ENCODE results near the gene MPC1. TPM values are rescaled to one million over a fixed set of nuclear protein-coding genes. Genes with fewer than 3 reads are reported as not detected.

MPC1 gene
- total RNA-seq = 10 to 100 TPM; 36.3 to 39.3 TPM
- polyA plus RNA-seq = 62.1 TPM

DNA sequence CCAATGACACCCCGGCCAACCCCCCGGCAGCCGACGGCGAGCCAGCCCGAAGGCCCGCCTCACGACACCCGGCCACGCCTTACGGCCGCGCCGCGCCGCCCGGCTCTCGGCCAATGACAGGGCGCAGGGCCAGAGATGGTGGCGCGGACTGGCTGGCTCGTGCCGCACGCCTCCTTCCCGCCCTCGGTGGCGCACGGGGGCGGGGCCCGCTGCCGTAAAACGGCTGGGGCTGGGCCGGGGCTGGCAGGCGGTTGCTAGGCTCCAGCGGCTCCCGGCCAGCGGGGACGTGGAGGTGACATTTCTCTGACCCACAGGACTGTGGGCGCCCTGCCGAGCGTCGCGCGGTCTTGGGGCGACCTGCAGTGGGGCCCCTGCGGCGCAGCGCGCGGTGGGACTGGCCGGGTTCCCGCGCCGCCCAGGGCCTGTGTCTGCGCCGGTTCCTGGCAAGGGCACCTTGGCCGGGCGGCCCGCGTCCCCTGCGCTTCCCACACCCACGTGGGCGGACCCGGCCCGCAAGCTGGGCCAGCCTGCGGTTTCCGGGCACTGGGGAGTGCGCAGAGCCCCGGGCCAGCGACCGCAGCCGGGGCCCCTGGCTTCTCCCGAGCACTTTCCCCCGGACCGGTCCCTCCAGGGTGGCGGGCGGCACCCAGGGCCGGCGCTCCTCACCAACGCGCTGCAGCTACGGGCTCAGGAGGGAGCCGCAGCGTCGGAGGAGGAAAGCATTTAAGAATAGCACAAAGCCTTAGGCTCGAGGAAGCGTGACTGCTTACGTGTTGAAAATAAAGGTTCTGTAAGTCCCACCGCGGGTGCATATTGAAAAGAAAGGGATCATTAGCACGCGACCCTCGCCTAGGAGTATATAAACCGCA is at the start of gene MPC1:
Gene MPC1, minus strand, starts transcription at position 8 of the 869 bp plus-strand sequence. CDS start 64 bp downstream, outside the sequence.
- Mint-ChIP-seq H3K27me3 (peaks cover 0 to 3% of the 10 kb centered on the region in 2 donors), H3K4me3 (peak within 1 kb of the TSS; percentile 90 to 98 (median 94))
- CTCF ChIA-PET = interaction anchor here (1.2 to 3.4 kb wide), 2 partner anchors 9 to 18 kb away, joined by 3 to 12 read pairs; no protein-coding TSS in a partner anchor

DNA sequence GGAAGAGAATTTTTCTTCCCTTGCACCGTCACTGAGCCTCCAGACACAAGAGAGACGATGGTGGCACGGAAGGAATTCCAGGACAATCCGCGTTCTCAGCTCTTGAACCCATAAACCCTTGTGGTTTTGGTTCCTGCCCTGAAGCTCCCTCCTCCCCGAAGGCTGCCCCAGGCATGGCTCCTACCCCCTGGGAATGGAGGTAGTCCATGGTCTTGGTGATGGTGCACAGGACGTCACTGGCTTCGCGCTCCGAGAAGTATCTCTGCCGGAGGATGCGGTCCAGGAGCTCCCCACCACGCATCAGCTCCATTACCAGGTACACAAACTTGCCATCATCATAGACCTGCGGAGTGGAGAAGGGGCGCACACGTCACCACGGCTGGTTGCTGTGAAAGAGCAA is 47.5 kb upstream of the MPC1 start:
- no peaks in the 10 kb centered on the region for H3K27me3 ChIP-seq (ENCODE audit: insufficient read depth, low read length, poor library complexity, severe bottlenecking)
- H3K4me3 ChIP-seq (ENCODE audit: low read length) = no peak overlapping the region
- H3K27me3 Mint-ChIP-seq = no peaks in the 10 kb centered on the region
- CTCF ChIA-PET = no interaction called here
- no peak overlapping the region for H3K27ac ChIP-seq (ENCODE audit: low read depth, low read length)
- no peaks in the 10 kb centered on the region for H3K9me3 ChIP-seq (ENCODE audit: low read length)
- peaks cover 1% of the 10 kb centered on the region for H3K4me1 ChIP-seq (ENCODE audit: insufficient read depth, low read length)
- H3K9me3 Mint-ChIP-seq = peaks cover 0 to 3% (median 2%) of the 10 kb centered on the region in 5 donors
- H3K4me3 Mint-ChIP-seq = no peak overlapping the region
- POLR2A ChIA-PET = no interaction called here
- H3K36me3 Mint-ChIP-seq = peaks cover 0 to 4% (median 0%) of the 10 kb centered on the region in 3 donors
- no peak overlapping the region for H3K27ac Mint-ChIP-seq
- no peaks in the 10 kb centered on the region for H3K36me3 ChIP-seq (ENCODE audit: insufficient read depth, low read length)
- DNase-seq = no peak
- peaks cover 0 to 6% (median 1%) of the 10 kb centered on the region in 3 donors for H3K4me1 Mint-ChIP-seq

More for the DNA sequence above, at the start of gene MPC1:
- Histone ChIP-seq H3K27me3 (ENCODE audit: insufficient read depth, low read length, poor library complexity, severe bottlenecking) (no peaks in the 10 kb centered on the region), H3K4me1 (ENCODE audit: insufficient read depth, low read length) (peaks cover 6% of the 10 kb centered on the region), H3K4me3 (ENCODE audit: low read length) (peak within 1 kb of the TSS; percentile 82), H3K9me3 (ENCODE audit: low read length) (no peaks in the 10 kb centered on the region), H3K36me3 (ENCODE audit: insufficient read depth, low read length) (no peaks in the 10 kb centered on the region), H3K27ac (ENCODE audit: low read depth, low read length) (peak within 1 kb of the TSS; percentile 82)
- Mint-ChIP-seq H3K36me3 (peaks cover 0 to 12% (median 0%) of the 10 kb centered on the region in 3 donors), H3K4me1 (peaks cover 12 to 19% (median 18%) of the 10 kb centered on the region in 3 donors), H3K9me3 (no peaks in the 10 kb centered on the region), H3K27ac (peak within 1 kb of the TSS; percentile 82 to 97 (median 88))
- peak; percentile 91 to 96 (median 93) for DNase-seq
- POLR2A ChIA-PET = interaction anchor here (0.8 kb wide), 1 partner anchor 126 kb away, joined by 3 read pairs; no protein-coding TSS in a partner anchor

DNA sequence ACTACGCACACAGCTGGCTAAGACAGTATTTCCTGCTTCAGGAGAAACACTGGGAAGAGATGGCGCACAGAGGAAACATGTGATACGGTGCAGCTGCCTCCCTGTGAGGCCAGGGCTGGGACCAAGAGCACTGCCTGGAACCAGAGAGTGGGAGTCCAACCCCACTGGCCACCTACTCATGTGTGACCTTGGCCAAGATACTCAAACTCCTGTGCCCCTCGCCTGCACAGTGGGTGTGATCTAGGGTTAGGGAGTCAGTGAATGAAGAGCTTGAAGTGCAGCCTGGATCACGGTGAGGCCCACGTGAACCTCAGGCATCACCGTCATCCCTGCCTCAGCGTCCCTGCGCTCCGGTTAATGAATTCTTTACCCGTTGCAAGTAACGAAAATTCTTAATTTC is 41.7 kb upstream of the MPC1 start:
- Histone ChIP-seq H3K4me3 (ENCODE audit: low read length) (no peak overlapping the region), H3K36me3 (ENCODE audit: insufficient read depth, low read length) (no peaks in the 10 kb centered on the region), H3K4me1 (ENCODE audit: insufficient read depth, low read length) (peaks cover 21% of the 10 kb centered on the region), H3K9me3 (ENCODE audit: low read length) (no peaks in the 10 kb centered on the region), H3K27me3 (ENCODE audit: insufficient read depth, low read length, poor library complexity, severe bottlenecking) (no peaks in the 10 kb centered on the region), H3K27ac (ENCODE audit: low read depth, low read length) (no peak overlapping the region)
- Mint-ChIP-seq H3K4me3 (no peak overlapping the region), H3K4me1 (peaks cover 22 to 32% (median 27%) of the 10 kb centered on the region in 3 donors), H3K36me3 (peaks cover under 1 to 4% (median 2%) of the 10 kb centered on the region in 3 donors), H3K27me3 (no peaks in the 10 kb centered on the region), H3K9me3 (peaks cover 0 to 3% (median 2%) of the 10 kb centered on the region in 5 donors), H3K27ac (peak overlapping the region in 3 of 8 donors; percentile 32 to 61 (median 60))
- DNase-seq = peak in 1 of 5 donors; percentile 16
- CTCF ChIA-PET = interaction anchor here (0.8 to 2.1 kb wide), 4 partner anchors 9 to 43 kb away, joined by 3 to 7 read pairs (median 4); no protein-coding TSS in a partner anchor
- POLR2A ChIA-PET = interaction anchor here (0.6 kb wide), 1 partner anchor 50 kb away, joined by 3 read pairs; no protein-coding TSS in a partner anchor

DNA sequence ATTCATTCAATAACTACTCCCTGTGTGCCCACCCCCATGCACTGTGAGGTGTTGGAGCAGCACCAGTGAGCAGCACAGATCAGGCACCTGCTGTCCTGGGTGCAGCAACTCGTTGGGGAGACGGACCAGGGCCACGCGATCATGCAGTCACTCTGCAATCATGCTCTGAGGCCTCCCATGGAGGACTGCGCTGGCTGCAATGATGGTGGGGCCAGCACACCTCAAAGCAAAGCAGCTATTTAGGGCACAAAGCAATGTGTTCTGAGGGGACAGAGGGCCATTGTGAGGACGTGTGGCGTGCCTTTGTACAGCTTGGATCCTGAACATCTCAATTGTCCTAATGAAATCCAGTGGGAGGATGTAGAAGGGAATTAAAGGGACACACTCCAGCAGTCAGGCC is 41.0 kb upstream of the MPC1 start:
- H3K4me3 Mint-ChIP-seq = peak overlapping the region in 1 of 7 donors; percentile 18
- no peak overlapping the region for H3K27ac ChIP-seq (ENCODE audit: low read depth, low read length)
- peak overlapping the region in 1 of 8 donors; percentile 54 for H3K27ac Mint-ChIP-seq
- DNase-seq = no peak
- ChIA-PET POLR2A (no interaction called here), CTCF (interaction anchor here (0.8 to 2.1 kb wide), 5 partner anchors 8 to 42 kb away, joined by 3 to 7 read pairs (median 4); no protein-coding TSS in a partner anchor)
- H3K36me3 Mint-ChIP-seq = peaks cover 1 to 4% (median 2%) of the 10 kb centered on the region in 3 donors
- H3K9me3 ChIP-seq (ENCODE audit: low read length) = no peaks in the 10 kb centered on the region
- H3K36me3 ChIP-seq (ENCODE audit: insufficient read depth, low read length) = no peaks in the 10 kb centered on the region
- no peak overlapping the region for H3K4me3 ChIP-seq (ENCODE audit: low read length)
- no peaks in the 10 kb centered on the region for H3K27me3 ChIP-seq (ENCODE audit: insufficient read depth, low read length, poor library complexity, severe bottlenecking)
- peaks cover 0 to 3% (median 0%) of the 10 kb centered on the region in 5 donors for H3K9me3 Mint-ChIP-seq
- H3K27me3 Mint-ChIP-seq = no peaks in the 10 kb centered on the region
- peaks cover 27% of the 10 kb centered on the region for H3K4me1 ChIP-seq (ENCODE audit: insufficient read depth, low read length)
- peaks cover 29 to 38% (median 33%) of the 10 kb centered on the region in 3 donors for H3K4me1 Mint-ChIP-seq

DNA sequence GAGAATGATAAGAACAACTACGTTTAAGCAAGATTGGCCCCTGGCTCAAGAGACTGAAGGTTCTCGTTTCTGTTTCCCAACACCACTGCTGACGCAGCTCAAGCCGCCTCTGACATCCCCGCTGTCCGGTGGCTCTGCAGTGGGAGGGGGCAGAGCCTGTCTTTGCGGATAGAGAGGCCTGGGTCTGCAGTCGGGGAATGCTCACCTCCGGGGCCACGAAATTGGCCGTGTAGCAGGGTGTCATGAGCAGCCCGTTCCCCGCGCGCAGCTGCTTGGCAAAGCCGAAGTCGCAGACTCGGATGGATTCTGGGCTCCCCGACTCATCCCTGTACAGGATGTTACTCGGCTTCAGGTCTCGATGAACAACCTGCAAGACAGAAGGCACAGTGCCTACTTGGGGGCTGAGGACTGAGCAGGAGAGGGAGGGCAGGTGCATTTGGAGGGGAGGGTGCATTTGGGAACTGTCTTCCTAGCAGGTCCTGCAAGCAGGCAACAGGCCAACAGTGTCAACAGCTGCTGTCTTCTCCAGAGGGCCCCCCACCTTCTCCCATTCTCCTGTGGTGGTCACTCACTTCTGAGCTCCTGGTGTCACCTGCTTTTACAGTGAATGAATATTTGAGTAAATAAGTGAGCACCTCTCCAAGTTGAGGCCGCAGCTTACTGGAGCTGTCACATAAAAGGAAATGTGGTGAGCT is 40.5 kb upstream of the MPC1 start:
- Mint-ChIP-seq H3K27ac (peak overlapping the region in 1 of 8 donors; percentile 64), H3K27me3 (no peaks in the 10 kb centered on the region), H3K36me3 (peaks cover 0 to 2% (median 1%) of the 10 kb centered on the region in 3 donors), H3K9me3 (no peaks in the 10 kb centered on the region), H3K4me3 (peak overlapping the region in 1 of 7 donors; percentile 18), H3K4me1 (peaks cover 35 to 44% (median 39%) of the 10 kb centered on the region in 3 donors)
- Histone ChIP-seq H3K4me3 (ENCODE audit: low read length) (no peak overlapping the region), H3K36me3 (ENCODE audit: insufficient read depth, low read length) (no peaks in the 10 kb centered on the region), H3K27me3 (ENCODE audit: insufficient read depth, low read length, poor library complexity, severe bottlenecking) (no peaks in the 10 kb centered on the region), H3K4me1 (ENCODE audit: insufficient read depth, low read length) (peaks cover 33% of the 10 kb centered on the region), H3K9me3 (ENCODE audit: low read length) (no peaks in the 10 kb centered on the region), H3K27ac (ENCODE audit: low read depth, low read length) (no peak overlapping the region)
- ChIA-PET CTCF (interaction anchor here (1.1 to 2.1 kb wide), 3 partner anchors 12 to 22 kb away, joined by 4 to 7 read pairs (median 4); no protein-coding TSS in a partner anchor), POLR2A (no interaction called here)
- peak in 1 of 5 donors; percentile 24 for DNase-seq

DNA sequence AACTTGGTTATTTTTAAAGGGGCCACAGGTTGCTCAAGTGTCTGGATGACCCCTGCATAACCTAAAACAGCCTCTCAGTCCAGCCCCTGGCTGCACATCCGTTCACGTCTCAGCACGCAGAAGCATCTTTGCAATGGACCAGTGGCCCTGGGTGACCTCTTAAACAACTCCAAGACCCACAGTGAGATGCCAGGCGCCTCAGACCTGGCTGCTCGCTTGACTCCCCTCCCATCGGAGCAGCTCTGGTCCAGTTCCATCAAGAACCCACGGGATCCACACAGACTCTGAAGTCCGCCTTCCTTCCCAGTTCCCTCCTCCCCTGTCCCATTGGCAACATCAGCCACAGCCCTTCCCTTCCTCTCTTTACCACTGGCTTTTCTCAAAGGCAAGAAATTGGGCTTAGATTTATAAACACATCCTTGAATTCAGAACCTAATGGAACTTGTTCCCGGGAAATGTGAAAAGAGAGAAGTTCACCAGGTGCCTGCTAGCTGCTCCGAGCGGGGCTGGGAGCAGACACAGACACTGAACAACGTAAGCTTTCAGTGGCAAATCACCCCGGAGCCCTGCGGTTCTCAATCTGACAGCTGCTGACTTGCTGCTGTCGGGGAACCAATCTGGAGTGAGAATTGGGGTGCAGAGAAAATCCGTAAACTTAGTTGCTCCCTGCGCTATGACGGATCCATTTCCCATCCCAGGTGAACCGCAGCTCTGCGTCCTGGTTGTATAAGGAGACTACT is 39.6 kb upstream of the MPC1 start:
- DNase-seq = peak in 1 of 5 donors; percentile 27
- H3K4me3 ChIP-seq (ENCODE audit: low read length) = no peak overlapping the region
- CTCF ChIA-PET = interaction anchor here (1.9 kb wide), 1 partner anchor 13 kb away, joined by 11 read pairs; no protein-coding TSS in a partner anchor
- no peaks in the 10 kb centered on the region for H3K9me3 ChIP-seq (ENCODE audit: low read length)
- H3K4me3 Mint-ChIP-seq = peak overlapping the region in 1 of 7 donors; percentile 27
- H3K27ac Mint-ChIP-seq = peak overlapping the region in 3 of 8 donors; percentile 64 to 99 (median 79)
- H3K36me3 ChIP-seq (ENCODE audit: insufficient read depth, low read length) = no peaks in the 10 kb centered on the region
- peaks cover 0 to 4% of the 10 kb centered on the region in 2 donors for H3K27me3 Mint-ChIP-seq
- peaks cover 42% of the 10 kb centered on the region for H3K4me1 ChIP-seq (ENCODE audit: insufficient read depth, low read length)
- H3K4me1 Mint-ChIP-seq = peaks cover 43 to 52% (median 47%) of the 10 kb centered on the region in 3 donors
- POLR2A ChIA-PET = no interaction called here
- no peak overlapping the region for H3K27ac ChIP-seq (ENCODE audit: low read depth, low read length)
- H3K36me3 Mint-ChIP-seq = peaks cover 0 to 2% (median 1%) of the 10 kb centered on the region in 3 donors
- H3K9me3 Mint-ChIP-seq = peaks cover 0 to 2% (median 0%) of the 10 kb centered on the region in 5 donors
- H3K27me3 ChIP-seq (ENCODE audit: insufficient read depth, low read length, poor library complexity, severe bottlenecking) = no peaks in the 10 kb centered on the region

DNA sequence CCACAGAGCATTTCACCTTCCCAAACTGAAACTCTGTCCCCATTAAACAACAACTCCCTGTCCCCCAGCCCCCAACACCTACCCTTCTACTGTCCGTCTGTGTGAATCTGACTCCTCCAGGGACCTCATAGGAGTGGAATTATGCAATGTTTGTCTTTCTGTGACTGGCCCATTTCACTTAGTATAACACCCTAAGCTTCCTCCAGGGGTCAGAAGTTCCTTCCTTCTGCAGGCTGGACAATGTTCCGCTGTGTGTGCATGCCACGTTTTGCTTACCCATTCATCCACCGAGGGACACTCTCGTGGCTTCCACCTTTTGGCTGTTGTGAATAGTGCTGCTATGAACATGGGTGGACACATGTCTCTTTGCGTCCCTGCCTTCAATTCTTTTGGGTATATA is 37.6 kb upstream of the MPC1 start:
- peaks cover 2 to 7% (median 4%) of the 10 kb centered on the region in 3 donors for H3K36me3 Mint-ChIP-seq
- POLR2A ChIA-PET = no interaction called here
- H3K4me3 Mint-ChIP-seq = peak overlapping the region in 3 of 7 donors; percentile 25 to 44 (median 29)
- peaks cover 0 to 2% (median 0%) of the 10 kb centered on the region in 5 donors for H3K9me3 Mint-ChIP-seq
- Histone ChIP-seq H3K36me3 (ENCODE audit: insufficient read depth, low read length) (no peaks in the 10 kb centered on the region), H3K4me1 (ENCODE audit: insufficient read depth, low read length) (peaks cover 62% of the 10 kb centered on the region), H3K9me3 (ENCODE audit: low read length) (no peaks in the 10 kb centered on the region), H3K27me3 (ENCODE audit: insufficient read depth, low read length, poor library complexity, severe bottlenecking) (no peaks in the 10 kb centered on the region), H3K4me3 (ENCODE audit: low read length) (no peak overlapping the region), H3K27ac (ENCODE audit: low read depth, low read length) (no peak overlapping the region)
- H3K4me1 Mint-ChIP-seq = peaks cover 63 to 73% (median 67%) of the 10 kb centered on the region in 3 donors
- CTCF ChIA-PET = interaction anchor here (1.9 kb wide), 1 partner anchor 15 kb away, joined by 11 read pairs; no protein-coding TSS in a partner anchor
- H3K27me3 Mint-ChIP-seq = peaks cover 0 to 7% of the 10 kb centered on the region in 2 donors
- peak in 1 of 5 donors; percentile 11 for DNase-seq
- H3K27ac Mint-ChIP-seq = peak overlapping the region; percentile 89 to 100 (median 98)
